ENCODE results near the gene EXOC4.

EXOC4 gene

GRCh38 chr7:133674079-133674763 is 421.3 kb downstream of the EXOC4 start:
- DNase-seq (ENCODE audit: low read depth): no peak

- no peak for DNase-seq (ENCODE audit: low read depth)
These were observed 422.8 kb downstream of the EXOC4 start for GRCh38 chr7:133675510-133676218.

- no peak for DNase-seq (ENCODE audit: low read depth)
These were observed 424.0 kb downstream of the EXOC4 start for GRCh38 chr7:133676805-133677370.

GRCh38 chr7:133678137-133678814 is 425.4 kb downstream of the EXOC4 start:
- no peak for DNase-seq (ENCODE audit: low read depth)

- DNase-seq (ENCODE audit: low read depth): no peak
These were observed 427.1 kb downstream of the EXOC4 start for GRCh38 chr7:133679977-133680376.

- no peak for DNase-seq (ENCODE audit: low read depth)
These were observed 428.7 kb downstream of the EXOC4 start for GRCh38 chr7:133681529-133681928.

GRCh38 chr7:133682364-133683181 is 429.7 kb downstream of the EXOC4 start:
- DNase-seq (ENCODE audit: low read depth): no peak

GRCh38 chr7:133683182-133683454 is 430.2 kb downstream of the EXOC4 start:
- DNase-seq (ENCODE audit: low read depth): no peak

GRCh38 chr7:133688483-133689239 is 435.8 kb downstream of the EXOC4 start:
- DNase-seq (ENCODE audit: low read depth): no peak

- no peak for DNase-seq (ENCODE audit: low read depth)
These were observed 437.9 kb downstream of the EXOC4 start for GRCh38 chr7:133690740-133691139.

- no peak for DNase-seq (ENCODE audit: low read depth)
These were observed 439.1 kb downstream of the EXOC4 start for GRCh38 chr7:133691727-133692610.

- no peak for DNase-seq (ENCODE audit: low read depth)
These were observed 440.4 kb downstream of the EXOC4 start for GRCh38 chr7:133693281-133693680.

GRCh38 chr7:133696056-133696455 is 443.2 kb downstream of the EXOC4 start:
- no peak for DNase-seq (ENCODE audit: low read depth)

GRCh38 chr7:133697585-133697984 is 444.7 kb downstream of the EXOC4 start:
- DNase-seq (ENCODE audit: low read depth): no peak

- DNase-seq (ENCODE audit: low read depth): no peak
These were observed 445.2 kb downstream of the EXOC4 start for GRCh38 chr7:133698127-133698526.

GRCh38 chr7:133699386-133699785 is 446.5 kb downstream of the EXOC4 start:
- no peak for DNase-seq (ENCODE audit: low read depth)

GRCh38 chr7:133702078-133702477 is 449.2 kb downstream of the EXOC4 start:
- DNase-seq (ENCODE audit: low read depth): no peak

- DNase-seq (ENCODE audit: low read depth): no peak
These were observed 450.1 kb downstream of the EXOC4 start for GRCh38 chr7:133702960-133703359.

- no peak for DNase-seq (ENCODE audit: low read depth)
These were observed 450.7 kb downstream of the EXOC4 start for GRCh38 chr7:133703547-133703946.

- no peak for DNase-seq (ENCODE audit: low read depth)
These were observed 451.6 kb downstream of the EXOC4 start for GRCh38 chr7:133704453-133704852.
